Tibial artery (tissue), 4 donors: ENCODE measurements around the gene CTNND2.

ENCODE experiments used
- DNase-seq, 2 donors: peaks; one replicate each; pipeline ENCODE4 v3.0.0-alpha.2; 2019
- H3K27ac ChIP-seq, 2 donors: fragments of 200-600 bp; sonication (generic) in 1 of 2; 1 replicate in 1 of 2; 2 replicates in 1 of 2; pipeline ENCODE4 v1.5.1; 2018 to 2019; ENCODE audit warnings: mild to moderate bottlenecking in 1 of 2
- H3K27me3 ChIP-seq, 2 donors: fragments of 200-600 bp; sonication (generic) in 1 of 2; one replicate each; pipeline versions ENCODE4 v1.5.1 to v1.6.0; 2016 to 2019
- H3K36me3 ChIP-seq, 3 donors: fragments of 200-600 bp; sonication (generic) in 2 of 3; one replicate each; pipeline ENCODE4 v1.5.1; 2016 to 2019; ENCODE audit warnings: mild to moderate bottlenecking in 2 of 3
- H3K4me1 ChIP-seq, 4 donors: fragments of 200-600 bp; sonication (generic) in 2 of 4; 1 replicate in 3 of 4; 2 replicates in 1 of 4; pipeline ENCODE4 v1.5.1; 2016 to 2019
- H3K4me3 ChIP-seq, 2 donors: fragments of 200-600 bp; sonication (generic) in 1 of 2; 1 replicate in 1 of 2; 2 replicates in 1 of 2; pipeline ENCODE4 v1.5.1; 2018 to 2019; ENCODE audit warnings: mild to moderate bottlenecking in 2 of 2
- H3K9me3 ChIP-seq, 3 donors: fragments of 200-600 bp; sonication (generic) in 1 of 3; one replicate each; pipeline ENCODE4 v1.5.1; 2016 to 2019
- CTCF ChIP-seq, 2 experiments: fragments of 200-600 bp in 1 of 2; fragments of 450-650 bp in 1 of 2; IDR thresholded peaks; one replicate each; pipeline ENCODE4 v1.5.1; 2017 to 2019; ENCODE audit warnings: antibody characterized with exemption in 2 of 2, mild to moderate bottlenecking in 1 of 2, moderate library complexity in 1 of 2
- intact Hi-C: fragments of 100-400 bp; cut with DNase I; formaldehyde crosslinking; loops from one replicate; pipeline ENCODE4 v1.15.0; 2023; ENCODE audit warnings: low total_unique reads

CTNND2 gene

GRCh38 chr5:11780641-11781345 is 123.5 kb downstream of the CTNND2 start:
- Histone ChIP-seq H3K27ac (no peak overlapping the region), H3K36me3 (no peaks in the 10 kb centered on the region), H3K4me3 (no peak overlapping the region), H3K27me3 (no peaks in the 10 kb centered on the region), H3K9me3 (no peaks in the 10 kb centered on the region), H3K4me1 (no peaks in the 10 kb centered on the region)
- intact Hi-C loops = no loop called here
- no peak for DNase-seq
- TF ChIP-seq CTCF (IDR thresholded peaks at IDR 0.05) = no peak

GRCh38 chr5:11777096-11777495 is 127.2 kb downstream of the CTNND2 start:
- DNase-seq = no peak
- H3K36me3 ChIP-seq = no peaks in the 10 kb centered on the region
- H3K4me1 ChIP-seq = no peaks in the 10 kb centered on the region
- no peak overlapping the region for H3K4me3 ChIP-seq
- no peaks in the 10 kb centered on the region for H3K27me3 ChIP-seq
- H3K9me3 ChIP-seq = no peaks in the 10 kb centered on the region
- H3K27ac ChIP-seq = no peak overlapping the region
- intact Hi-C loops = loop anchor here (5.0 kb wide), 1 partner anchor 1220 kb away; no protein-coding TSS in a partner anchor
- TF ChIP-seq CTCF (IDR thresholded peaks at IDR 0.05) = no peak

DNA sequence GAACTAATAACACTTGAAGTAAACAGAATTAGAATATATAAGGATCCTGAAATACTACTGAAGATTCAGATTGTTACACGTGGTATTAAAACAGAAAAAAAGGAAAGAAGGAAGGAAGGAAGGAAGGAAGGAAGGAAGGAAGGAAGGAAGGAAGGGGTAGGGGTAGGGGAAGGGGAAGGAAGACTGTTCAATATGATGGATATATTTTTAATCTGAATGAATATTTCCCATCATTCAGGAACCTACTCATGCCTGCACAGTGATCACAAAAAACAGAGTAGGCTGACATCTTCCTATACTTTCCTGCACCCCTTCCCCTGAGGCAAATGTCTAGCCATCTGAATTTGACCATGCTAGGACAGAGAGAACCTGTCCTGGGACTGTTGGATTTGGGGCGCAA is 133.9 kb downstream of the CTNND2 start:
- no peaks in the 10 kb centered on the region for H3K27me3 ChIP-seq
- no peak for TF ChIP-seq CTCF (IDR thresholded peaks at IDR 0.05)
- no peak for DNase-seq
- no peaks in the 10 kb centered on the region for H3K4me1 ChIP-seq
- no peaks in the 10 kb centered on the region for H3K36me3 ChIP-seq
- intact Hi-C loops = no loop called here
- no peak overlapping the region for H3K27ac ChIP-seq
- no peaks in the 10 kb centered on the region for H3K9me3 ChIP-seq
- no peak overlapping the region for H3K4me3 ChIP-seq

DNA sequence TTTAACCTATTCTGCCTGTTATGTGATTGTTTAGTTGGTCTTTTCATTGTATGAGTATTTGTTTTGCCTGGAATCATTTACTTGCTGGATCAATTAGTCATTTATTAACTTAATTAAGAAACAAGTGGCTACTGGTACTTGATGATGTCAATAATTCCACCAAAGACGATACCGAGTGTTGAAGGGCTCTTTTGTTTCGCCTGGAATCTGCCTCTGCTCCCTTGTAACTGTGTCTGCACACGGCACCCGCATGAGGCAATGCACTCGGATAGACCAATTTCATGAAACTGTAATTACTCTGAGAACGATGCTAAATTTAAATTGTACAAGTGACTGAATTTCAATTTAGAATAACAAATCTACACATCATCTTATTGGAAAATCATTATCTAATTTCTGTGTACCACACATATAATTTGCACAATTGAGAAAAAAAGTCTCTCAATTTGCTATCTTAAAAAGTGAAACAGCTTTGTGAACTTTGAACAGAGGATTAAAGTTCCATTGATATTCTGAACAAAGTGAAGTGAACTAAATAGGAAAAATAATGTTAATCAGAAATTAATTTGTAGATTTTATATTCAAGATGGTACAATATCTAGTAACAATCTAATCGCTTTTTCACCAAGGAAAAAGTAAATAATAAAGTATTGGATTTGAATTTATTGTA is 143.2 kb downstream of the CTNND2 start:
- peaks cover 0 to 9% (median 0%) of the 10 kb centered on the region in 3 donors for H3K9me3 ChIP-seq
- no peaks in the 10 kb centered on the region for H3K36me3 ChIP-seq
- no peak overlapping the region for H3K27ac ChIP-seq
- no peaks in the 10 kb centered on the region for H3K27me3 ChIP-seq
- no peak for DNase-seq
- TF ChIP-seq CTCF (IDR thresholded peaks at IDR 0.05) = no peak
- no peaks in the 10 kb centered on the region for H3K4me1 ChIP-seq
- no peak overlapping the region for H3K4me3 ChIP-seq
- intact Hi-C loops = no loop called here

DNA sequence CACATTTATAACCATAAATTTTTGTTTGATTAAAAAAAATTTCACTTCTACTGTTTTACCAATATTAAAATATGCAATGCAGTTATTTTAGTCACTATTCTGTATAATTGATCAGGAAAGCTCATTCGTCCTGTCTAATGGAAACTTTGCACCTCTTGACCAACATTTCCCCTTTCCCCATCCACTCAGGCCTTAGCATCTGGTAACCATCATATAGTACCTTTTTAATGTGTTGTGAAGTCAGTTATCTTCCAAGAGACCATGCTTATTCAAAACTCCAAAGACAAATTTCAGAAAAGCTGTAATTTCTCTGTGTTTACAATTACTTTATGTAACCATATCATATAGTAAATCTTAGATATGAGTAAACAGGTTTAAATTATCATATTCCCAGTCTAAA is 145.9 kb downstream of the CTNND2 start:
- H3K27me3 ChIP-seq = no peaks in the 10 kb centered on the region
- H3K4me3 ChIP-seq = no peak overlapping the region
- no peak overlapping the region for H3K27ac ChIP-seq
- no peaks in the 10 kb centered on the region for H3K4me1 ChIP-seq
- no peaks in the 10 kb centered on the region for H3K36me3 ChIP-seq
- TF ChIP-seq CTCF (IDR thresholded peaks at IDR 0.05) = no peak
- intact Hi-C loops = no loop called here
- no peak for DNase-seq
- no peaks in the 10 kb centered on the region for H3K9me3 ChIP-seq
